IPS-11a (cell line): ENCODE results near the gene KRTAP2-2.
"Not testable (repeated sequence)": the region's sequence is repeated elsewhere in the genome, so short reads cannot be mapped to it uniquely, and the experiment has no call there.

Experiments
- H3K4me3 ChIP-seq: one replicate; pipeline ENCODE4 v1.5.1; 2013; ENCODE audit warnings: low read depth, low read length, control low read depth

Gene KRTAP2-2, protein sequence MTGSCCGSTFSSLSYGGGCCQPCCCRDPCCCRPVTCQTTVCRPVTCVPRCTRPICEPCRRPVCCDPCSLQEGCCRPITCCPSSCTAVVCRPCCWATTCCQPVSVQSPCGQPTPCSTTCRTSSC

DNA sequence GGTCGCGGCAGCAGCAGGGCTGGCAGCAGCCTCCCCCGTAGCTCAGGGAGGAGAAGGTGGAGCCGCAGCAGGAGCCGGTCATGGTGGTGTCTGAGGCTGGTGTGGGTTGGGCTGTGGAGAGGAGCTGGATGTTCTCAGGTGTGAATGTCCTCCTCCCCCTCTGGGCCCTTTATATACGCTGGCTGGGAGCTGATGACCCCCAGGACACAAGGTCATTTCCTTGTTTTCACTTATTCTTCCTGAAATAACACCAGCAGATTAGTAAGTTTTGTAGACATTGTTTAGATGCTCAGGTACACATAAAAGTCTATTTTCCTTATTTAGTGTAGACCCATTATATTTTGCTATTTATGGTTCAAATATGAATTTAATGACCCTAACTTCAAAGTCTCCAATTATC, at the start of gene KRTAP2-2:
Gene KRTAP2-2 (minus strand): TSS at position 101 of the 400 bp plus-strand sequence. CDS start 19 bp downstream, at position 82.
- H3K4me3 ChIP-seq, result not testable (repeated sequence)

DNA sequence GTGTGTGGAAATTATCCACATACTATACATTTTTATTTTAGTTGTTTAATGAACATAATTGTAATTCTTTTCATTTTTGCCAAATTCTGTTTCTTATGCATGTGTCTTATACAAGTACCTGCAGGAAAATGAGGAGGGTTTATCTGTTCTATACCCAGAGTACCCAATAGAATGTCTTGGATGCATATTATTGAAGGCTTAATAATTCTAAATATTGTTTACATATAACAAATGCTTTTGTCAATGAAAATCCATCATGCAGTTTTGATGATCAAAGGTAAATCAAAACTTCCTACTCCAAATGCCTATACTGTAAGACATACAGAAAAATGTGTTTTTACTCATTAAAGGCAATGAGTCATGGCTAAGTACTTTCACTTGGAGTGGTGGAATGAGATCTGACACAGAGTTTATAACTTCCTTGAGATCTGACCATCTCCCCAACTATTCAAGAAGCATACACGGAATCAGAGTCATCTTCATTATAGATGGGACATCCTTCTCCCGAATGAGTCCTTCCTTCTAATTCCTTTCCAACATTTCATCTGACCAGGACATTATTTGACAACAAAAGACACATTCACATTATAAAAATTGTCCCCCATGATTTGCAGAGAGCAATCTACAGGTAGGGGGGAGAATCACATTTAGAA, 49.5 kb upstream of the KRTAP2-2 start:
- not testable (repeated sequence) for H3K4me3 ChIP-seq

DNA sequence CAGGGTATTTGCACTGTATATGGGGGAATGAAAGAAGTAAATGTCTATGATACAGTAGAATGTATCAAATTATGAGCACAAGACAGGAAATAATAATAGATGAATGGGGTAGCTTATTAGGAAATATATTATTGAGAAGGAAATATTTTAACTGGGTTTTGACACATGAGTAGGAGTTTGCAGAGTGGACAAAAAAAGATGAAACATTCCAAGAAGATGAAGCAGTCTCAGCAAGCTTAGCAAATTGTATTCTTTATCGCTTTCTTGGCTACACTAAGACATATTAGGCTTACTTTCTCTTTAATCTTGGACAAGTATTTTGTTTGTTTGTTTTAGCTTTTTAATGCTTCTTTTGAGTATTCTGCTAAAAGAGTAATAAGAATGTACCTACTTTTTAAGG, 48.9 kb upstream of the KRTAP2-2 start:
- no peak overlapping the region for H3K4me3 ChIP-seq

DNA sequence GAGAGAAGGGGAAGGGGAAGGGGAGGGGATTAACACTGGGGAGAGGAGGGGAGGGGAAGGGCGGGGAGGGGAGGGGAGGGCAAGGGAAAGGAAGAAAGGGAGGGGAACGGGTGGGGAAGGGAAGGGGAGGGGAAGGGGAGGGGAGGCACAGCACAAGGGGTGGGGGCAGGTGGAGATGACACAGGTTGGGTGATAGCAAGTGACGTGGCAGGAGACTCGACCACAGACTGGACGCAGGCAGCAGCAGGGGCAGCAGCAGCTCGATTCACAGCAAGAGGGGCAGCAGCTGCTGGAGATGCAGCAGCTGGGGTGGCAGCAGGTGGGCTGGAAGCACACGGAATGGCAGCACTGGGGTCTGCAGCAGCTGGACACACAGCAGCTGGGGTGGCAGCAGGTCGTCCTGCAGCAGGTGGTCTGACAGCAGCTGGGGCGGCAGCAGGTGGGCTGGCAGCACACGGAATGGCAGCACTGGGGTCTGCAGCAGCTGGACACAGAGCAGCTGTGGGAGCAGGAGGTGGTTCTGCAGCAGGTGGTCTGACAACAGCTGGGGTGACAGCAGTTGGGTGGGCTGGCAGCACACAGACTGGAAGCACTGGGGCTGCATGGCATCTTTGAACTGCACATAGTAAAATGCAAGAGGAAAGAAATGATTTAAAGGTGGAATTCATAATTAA, 46.7 kb upstream of the KRTAP2-2 start, which contains the start of gene KRTAP4-16:
Gene KRTAP4-16 (minus strand): TSS at position 624 of the 674 bp plus-strand sequence. CDS start 0 bp downstream, at position 624.
- H3K4me3 ChIP-seq, result no peak within 1 kb of the TSS

DNA sequence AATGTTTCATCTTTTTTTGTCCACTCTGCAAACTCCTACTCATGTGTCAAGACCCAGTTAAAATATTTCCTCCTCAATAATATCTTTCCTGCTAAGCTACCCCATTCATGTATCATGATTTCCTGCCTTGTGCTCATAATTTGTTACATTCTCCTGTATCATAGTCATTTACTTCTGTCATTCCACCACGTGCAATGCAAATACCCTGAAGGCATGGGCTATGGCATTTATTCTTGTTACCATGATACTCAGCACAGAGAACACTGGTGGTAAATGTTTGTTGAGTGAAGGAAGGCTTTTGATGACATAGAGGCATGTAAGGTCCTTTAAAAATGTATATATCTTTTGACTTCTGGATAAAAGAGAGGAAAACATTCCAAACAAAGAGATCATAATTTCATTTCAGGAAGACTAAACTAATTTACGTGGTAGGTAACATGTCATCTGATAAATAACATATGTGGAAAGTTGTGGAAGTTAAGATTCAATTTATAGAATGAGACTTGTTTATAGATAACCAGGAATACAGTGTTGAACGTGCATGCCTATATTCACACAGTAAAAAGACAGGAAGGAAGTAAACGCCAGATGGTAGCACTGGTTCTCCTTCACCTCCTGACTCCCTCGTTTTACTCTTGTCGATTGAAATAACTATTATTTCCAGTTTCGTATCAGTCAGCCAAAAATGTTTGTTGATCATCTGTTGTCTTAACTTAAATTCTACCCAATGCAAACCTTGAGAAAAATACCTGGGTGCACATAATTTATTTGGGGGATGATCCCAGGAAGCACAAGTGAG, 44.9 kb upstream of the KRTAP2-2 start:
- not testable (repeated sequence) for H3K4me3 ChIP-seq

DNA sequence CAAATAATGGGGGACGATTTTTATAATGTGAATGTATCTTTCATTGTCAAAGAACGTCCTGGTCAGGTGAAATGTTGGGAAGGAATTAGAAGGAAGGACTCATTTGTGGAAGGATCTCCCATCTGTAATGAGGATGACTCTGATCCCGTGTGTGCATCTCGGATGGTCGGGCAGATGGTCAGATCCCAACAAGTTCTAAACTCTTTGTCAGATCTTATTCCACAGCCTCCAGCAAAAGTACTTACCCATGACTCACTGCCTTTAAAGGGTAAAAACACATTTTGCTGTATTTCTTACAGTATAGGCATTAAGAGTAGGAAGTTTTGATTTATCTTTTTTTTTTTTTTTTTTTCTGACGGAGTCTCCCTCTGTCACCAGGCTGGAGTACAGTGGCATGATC, 43.5 kb upstream of the KRTAP2-2 start:
- no peak overlapping the region for H3K4me3 ChIP-seq

DNA sequence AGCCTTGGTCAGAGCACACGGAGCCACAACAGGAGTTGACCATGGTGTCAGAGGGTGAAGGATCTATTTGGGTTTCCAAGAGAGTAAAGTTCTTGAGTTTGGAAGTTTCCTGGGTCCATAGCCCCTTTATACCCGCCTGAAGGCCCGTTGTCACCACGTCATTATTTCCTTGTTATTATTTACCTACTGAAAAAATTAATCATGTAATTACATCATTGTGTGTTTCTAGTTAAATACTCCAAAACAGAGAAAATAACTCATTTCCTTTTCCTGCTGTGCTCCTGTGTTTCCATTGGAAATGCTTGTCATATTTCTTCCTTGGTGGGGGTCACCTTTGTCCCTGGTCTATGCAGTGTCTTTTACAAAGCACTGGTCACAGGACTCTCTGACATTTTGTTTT, 43.0 kb upstream of the KRTAP2-2 start, which contains the start of gene KRTAP4-8:
Gene KRTAP4-8 (minus strand): TSS at position 101 of the 400 bp plus-strand sequence. CDS start 58 bp downstream, at position 43.
- no peak within 1 kb of the TSS for H3K4me3 ChIP-seq

DNA sequence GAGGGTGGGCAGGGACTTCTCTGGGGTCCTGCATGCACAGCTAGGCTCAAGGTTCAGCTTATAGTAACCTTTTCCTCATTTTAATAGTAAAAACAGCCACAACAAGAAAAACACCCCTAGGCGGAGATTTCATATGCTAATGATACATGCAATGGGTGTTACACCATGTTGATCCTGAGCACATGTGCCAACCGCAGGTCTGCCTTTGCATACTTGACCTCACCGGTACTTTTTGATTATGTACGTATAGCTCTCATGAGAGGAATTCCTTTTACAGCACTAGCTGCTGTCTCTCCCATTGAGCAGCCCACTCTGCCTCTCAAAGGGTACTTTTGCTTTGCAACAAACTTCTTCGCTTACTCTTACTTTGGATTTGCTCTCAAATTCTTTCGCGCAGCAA, 41.0 kb upstream of the KRTAP2-2 start:
- H3K4me3 ChIP-seq, result no peak overlapping the region

DNA sequence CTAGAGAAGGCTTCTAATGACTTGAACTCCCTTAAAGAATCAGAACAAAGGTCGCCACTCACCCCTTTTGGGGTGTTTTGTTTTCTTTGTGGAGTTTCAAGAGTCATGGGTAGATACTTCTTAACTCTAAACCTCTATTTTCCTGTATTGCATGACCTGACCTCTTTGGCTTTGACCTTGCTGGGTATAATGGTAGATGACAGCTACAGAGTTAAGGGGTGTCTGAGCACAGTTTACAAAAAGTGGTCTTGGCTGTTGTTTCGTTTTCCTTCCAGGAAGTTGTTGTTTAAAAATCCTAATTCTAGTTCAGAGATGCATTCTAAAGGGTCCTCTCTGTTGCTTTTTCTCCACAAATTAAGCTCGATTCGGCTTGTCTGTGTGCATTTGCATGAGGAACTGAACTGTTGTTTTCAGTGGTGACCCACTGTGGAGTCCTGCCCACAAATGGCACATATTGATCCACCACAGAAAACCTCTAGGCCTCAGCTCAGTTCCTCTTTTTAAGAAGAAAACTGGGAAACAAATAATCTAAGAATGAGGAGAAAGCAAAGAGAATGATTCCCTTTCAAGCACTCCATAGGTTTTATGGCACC, 33.8 kb upstream of the KRTAP2-2 start:
- not testable (repeated sequence) for H3K4me3 ChIP-seq

DNA sequence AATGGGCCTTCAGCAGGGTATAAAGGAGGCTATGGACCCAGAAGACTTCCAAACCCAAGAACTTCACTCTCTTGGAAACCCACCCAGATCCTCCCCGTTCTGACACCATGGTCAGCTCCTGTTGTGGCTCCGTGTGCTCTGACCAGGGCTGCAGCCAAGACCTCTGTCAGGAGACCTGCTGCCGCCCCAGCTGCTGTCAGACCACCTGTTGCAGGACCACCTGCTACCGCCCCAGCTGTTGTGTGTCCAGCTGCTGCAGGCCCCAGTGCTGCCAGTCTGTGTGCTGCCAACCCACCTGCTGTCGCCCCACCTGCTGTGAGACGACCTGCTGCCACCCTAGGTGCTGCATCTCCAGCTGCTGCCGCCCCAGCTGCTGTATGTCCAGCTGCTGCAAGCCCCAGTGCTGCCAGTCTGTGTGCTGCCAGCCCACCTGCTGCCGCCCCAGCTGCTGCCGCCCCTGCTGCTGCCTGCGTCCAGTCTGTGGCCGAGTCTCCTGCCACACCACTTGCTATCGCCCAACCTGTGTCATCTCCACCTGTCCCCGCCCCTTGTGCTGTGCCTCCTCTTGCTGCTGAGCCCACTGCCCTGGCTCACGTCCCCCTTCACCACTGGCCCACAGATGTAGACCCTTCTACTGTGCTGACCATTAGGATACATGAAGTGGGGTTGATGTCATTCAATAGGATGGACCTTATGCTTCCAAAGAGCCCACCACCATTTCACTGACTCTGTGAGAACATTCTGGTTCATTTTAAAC, 29.2 kb upstream of the KRTAP2-2 start, which contains the start of gene KRTAP4-7:
Gene KRTAP4-7 (plus strand): TSS at position 51 of the 757 bp plus-strand sequence. CDS start 57 bp downstream, at position 108.
- H3K4me3 ChIP-seq, result not testable (repeated sequence)

DNA sequence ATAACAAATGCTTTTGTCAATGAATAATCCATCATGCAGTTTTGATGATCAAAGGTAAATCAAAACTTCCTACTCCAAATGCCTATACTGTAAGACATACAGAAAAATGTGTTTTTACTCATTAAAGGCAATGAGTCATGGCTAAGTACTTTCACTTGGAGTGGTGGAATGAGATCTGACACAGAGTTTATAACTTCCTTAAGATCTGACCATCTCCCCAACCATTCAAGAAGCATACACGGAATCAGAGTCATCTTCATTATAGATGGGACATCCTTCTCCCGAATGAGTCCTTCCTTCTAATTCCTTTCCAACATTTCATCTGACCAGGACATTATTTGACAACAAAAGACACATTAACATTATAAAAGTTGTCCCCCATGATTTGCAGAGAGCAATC, 28.4 kb upstream of the KRTAP2-2 start:
- not testable (repeated sequence) for H3K4me3 ChIP-seq

DNA sequence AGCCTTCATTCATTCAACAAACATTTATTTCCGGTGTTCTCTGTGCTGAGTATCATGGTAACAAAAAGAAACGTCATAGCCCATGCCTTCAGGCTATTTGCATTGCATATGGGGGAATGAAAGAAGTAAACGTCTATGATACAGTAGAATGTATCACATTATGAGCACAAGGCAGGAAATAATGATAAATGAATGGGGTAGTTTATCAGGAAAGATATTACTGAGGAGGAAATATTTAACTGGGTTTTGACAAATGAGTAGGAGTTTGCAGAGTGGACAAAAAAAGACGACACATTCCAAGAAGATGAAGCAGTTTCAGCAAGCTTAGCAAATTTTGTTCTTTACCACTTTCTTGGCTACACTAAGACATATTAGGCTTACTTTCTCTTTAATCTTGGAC, 27.6 kb upstream of the KRTAP2-2 start:
- H3K4me3 ChIP-seq, result no peak overlapping the region

DNA sequence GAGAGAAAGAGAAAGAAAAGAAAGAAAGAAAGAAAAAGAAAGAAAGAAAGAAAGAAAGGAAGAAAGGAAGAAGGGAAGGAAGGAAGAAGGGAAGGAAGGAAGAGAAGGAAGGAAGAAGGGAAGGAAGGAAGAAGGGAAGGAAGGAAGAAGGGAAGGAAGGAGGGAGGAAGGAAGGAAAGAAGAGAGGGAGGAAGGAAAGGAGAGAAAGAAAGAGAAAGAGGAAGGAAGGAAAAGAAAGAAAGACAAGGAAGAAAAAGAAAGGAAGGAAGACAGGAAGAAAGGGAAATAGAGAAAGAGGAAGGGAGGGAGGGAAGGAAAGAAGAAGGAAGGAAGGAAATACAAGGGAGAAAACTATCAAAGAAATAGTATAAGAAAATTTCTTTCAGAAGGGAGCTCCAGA, 21.8 kb upstream of the KRTAP2-2 start:
- H3K4me3 ChIP-seq, result no peak overlapping the region

DNA sequence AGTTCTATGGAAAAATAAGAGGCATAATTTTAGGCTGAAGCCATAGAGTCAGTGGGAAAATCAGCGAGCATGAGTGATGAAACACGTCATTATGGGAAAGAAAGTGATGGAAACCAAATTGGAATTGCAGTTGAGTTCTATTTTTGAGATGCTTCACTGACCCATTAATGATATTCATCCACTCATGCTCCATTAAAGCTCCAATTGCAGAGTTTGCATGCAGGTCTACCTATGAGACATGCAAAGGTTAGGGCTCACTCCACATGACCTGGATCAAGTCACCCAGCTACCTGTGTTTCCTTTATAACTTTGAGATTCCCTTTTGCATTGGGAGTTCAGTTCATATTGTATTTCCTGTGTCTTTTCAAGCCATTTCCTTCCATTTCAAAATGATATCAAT, 18.6 kb upstream of the KRTAP2-2 start:
- H3K4me3 ChIP-seq, result no peak overlapping the region

DNA sequence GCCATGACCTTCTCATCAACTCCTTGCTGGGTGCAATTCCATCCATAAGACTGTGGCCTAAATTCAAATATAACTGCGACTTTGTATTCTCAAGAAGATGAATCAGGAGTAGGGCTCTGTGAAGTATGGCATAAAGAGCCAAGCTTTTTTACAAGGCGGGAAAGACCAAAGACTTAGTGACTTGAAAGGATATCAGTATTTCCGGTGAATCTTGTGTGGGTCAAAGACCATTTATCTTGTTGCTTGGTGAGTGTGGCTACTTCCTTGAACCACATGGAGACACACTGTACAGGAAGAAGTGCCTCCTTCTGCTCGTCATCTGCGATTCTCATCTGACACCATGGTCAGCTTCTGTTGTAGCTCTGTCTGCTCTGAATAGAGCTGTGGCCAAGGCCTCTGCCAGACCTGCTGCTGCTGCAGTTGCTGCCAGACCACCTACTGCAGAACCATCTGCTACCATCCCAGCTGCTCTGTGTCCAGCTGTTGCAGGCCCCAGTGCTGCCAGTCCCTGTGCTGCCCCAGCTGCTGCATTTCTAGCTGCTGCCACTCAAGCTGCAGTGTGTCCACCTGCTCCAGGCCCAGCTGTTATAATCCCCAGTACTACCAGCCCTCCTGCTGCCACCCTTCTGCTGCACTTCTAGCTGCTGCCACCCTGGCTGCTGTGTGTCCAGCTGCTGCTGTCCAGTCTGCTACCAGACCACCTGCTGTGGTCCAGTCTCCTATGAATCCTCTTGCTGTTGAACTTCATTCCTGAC, 16.8 kb upstream of the KRTAP2-2 start:
- H3K4me3 ChIP-seq, result no peak overlapping the region

DNA sequence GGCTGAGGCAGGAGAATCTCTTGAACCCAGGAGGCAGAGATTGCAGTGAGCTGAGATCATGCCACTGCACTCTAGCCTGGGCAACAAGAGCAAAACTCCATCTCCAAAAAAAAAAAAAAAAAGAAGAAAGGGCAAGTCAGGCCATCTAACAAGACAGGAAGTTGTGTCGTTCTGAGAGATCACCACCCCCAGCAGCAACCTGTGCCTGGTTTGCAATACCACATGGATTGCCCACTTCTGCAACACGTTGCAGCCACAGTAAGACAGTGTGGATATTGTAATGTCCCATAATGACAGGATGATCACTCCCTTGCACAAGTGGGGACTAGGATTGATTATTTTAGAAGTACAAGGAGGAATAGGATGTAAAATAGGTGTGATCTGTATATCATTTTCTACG, 14.0 kb upstream of the KRTAP2-2 start:
- H3K4me3 ChIP-seq, result no peak overlapping the region

DNA sequence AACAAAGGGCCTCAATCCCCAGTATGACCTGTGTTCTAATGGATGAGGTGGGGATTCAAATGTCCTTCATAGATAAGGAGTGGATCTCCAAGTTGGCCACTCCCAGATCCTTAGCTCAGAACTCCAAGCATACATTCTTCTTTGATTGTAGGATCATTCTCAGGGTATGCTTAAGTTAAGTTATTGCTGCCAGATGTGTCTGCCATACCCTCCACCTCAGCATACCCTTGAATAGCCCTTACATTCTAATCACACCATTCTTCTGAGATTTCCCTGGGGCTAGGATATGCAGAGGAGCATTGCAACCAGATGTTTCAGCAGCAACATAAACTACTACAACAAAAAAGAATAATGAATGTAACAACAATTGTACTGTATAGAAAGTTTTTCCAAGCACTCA, 12.3 kb upstream of the KRTAP2-2 start:
- no peak overlapping the region for H3K4me3 ChIP-seq

DNA sequence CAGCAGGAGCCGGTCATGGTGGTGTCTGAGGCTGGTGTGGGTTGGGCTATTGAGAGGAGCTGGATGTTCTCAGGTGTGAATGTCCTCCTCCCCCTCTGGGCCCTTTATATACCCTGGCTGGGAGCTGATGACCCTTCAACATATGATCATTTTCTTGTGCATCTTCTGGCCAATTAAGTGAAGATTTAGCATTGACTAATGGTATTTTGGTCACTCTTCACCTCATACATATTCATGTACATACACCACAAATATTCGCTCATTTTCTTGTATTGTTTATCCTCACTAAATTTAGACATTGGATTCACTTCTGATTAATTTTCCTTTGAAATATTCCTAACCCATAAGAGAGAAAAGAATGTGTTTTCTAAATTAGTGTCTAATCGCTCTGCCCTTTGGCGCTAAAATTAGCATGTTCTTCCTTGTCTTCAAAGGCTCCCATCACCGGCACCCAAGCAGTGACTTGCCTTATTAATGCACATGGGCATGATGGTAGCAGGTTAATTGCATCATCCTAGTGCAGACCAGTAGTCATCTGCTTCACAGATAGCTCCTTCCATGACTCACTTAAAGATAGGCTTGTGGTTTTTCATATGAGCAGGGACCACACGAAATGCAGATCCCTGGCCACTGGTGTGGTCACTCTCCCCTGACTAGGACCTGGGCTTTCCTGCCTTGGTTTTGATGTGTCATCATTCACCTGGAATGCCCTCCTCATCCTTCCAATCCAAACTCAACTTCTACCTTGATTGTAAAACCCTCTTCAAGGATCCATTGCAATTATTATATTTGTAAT, 11.0 kb upstream of the KRTAP2-2 start, which contains the start of gene KRTAP2-4:
Gene KRTAP2-4 (minus strand): TSS at position 51 of the 796 bp plus-strand sequence. CDS start 34 bp downstream, at position 17.
- H3K4me3 ChIP-seq, result no peak within 1 kb of the TSS
